ENCODE data around the gene SNPH.

SNPH gene

DNA sequence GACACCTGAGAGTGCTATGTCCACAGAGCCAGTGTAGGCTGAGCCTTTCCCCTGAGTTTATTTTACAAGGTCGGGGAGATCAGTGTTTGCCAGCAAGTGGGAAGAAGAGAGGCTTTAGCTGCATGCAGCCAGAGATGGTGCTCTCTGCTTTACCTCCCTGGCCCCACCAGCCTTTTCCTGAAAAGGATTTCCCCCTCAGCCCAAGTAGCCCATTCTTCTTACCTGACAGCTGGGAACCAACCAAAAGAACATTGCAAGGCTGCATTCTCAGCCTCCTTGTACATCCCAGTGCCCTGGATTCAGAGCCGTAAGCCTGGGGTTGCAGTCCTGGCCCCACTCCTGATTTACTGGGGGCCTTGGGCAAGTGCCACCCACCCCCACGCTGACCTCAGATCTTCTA, 16.9 kb downstream of the SNPH start:
- H3K27ac ChIP-seq: no peak overlapping the region
- TF ChIP-seq, protein P1, sequence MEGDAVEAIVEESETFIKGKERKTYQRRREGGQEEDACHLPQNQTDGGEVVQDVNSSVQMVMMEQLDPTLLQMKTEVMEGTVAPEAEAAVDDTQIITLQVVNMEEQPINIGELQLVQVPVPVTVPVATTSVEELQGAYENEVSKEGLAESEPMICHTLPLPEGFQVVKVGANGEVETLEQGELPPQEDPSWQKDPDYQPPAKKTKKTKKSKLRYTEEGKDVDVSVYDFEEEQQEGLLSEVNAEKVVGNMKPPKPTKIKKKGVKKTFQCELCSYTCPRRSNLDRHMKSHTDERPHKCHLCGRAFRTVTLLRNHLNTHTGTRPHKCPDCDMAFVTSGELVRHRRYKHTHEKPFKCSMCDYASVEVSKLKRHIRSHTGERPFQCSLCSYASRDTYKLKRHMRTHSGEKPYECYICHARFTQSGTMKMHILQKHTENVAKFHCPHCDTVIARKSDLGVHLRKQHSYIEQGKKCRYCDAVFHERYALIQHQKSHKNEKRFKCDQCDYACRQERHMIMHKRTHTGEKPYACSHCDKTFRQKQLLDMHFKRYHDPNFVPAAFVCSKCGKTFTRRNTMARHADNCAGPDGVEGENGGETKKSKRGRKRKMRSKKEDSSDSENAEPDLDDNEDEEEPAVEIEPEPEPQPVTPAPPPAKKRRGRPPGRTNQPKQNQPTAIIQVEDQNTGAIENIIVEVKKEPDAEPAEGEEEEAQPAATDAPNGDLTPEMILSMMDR (IDR thresholded peaks at IDR 0.05): no peak
- TF ChIP-seq ZFX (IDR thresholded peaks at IDR 0.05; ENCODE audit: borderline replicate concordance): no peak

DNA sequence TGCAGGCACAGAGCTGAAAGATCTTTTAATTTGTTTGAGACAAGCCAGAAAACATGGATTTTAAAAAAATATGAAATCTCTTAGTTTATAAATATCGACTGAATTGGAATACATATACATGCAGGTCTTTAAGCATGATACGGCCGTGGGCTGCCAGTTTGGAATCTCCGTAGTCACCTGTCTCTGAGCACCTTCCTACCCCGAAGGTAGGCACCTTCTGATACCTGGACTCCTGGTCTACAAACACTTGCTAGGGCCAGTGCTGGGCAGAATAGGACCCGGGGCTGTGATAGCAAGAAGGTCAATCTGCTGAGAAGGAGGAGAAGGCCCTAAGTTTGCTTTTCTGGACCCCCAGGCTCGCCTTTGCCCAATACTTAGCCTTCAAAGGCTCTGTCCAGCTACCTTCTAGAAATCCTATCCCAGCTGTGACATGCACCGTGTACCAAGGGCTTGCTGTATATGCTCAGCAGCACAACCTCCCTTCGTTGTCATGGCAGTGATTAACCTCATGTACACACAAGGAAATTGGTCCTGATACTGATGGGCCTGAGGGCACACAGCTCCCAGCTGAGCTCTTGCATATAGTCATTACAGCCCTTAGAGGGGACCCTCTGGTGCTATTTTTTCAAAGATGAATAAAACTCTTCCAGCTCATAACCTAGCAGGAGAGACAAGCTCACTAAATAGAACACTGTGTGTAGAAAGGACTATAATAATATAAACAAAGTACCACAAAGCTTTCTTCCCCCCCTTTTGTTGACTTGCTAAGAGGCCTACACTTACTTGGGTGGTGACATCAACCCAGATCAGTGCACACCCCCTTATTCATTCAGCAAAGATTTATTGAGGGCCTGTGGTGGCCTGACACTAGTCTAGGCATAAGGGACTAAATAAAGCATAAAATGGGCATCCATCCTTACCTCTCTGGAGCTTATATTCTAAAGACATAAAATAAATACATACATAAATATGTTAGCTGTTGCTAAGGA, 17.7 kb downstream of the SNPH start:
- no peak for TF ChIP-seq ZFX (IDR thresholded peaks at IDR 0.05; ENCODE audit: borderline replicate concordance)
- TF ChIP-seq, protein P1 (IDR thresholded peaks at IDR 0.05): no peak
- no peak overlapping the region for H3K27ac ChIP-seq

DNA sequence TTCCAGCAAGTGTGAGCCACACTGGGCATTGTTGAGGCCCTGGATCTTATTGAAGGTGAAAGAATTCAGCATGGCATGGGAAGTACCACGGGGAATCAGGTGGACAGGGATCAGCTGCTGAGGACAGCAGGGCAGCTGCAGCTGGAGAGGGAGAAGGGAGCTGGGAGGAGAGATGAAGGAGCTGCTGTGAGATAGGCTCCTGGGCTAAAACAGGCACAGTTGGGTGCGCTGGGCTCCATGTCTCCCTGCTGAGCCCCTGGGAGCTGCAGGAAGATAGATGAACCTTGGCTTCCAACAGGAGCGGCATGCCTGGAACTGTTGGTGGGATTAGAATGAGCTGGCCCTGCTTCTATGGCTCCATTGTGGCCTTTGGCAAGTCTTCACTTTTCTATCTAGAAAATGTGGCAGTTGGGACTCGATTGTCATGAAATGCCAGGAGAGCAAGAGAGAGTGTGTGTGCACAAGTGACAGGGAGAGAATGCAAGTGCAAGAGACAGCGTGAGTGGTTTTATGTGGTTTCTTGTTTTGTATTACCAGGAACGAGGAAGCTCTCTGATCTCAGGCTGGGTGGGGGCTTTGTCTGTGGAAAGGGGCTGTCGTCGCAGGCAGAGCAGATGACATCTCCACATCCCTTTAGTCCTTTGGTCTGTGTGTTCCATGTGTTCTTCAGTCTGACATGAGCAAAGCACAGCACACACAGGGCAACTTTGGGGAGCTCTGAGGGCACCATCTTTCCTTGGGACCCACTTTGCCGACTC, 20.4 kb downstream of the SNPH start:
- no peak overlapping the region for H3K27ac ChIP-seq
- TF ChIP-seq, protein P1 (IDR thresholded peaks at IDR 0.05): no peak
- no peak for TF ChIP-seq ZFX (IDR thresholded peaks at IDR 0.05; ENCODE audit: borderline replicate concordance)

DNA sequence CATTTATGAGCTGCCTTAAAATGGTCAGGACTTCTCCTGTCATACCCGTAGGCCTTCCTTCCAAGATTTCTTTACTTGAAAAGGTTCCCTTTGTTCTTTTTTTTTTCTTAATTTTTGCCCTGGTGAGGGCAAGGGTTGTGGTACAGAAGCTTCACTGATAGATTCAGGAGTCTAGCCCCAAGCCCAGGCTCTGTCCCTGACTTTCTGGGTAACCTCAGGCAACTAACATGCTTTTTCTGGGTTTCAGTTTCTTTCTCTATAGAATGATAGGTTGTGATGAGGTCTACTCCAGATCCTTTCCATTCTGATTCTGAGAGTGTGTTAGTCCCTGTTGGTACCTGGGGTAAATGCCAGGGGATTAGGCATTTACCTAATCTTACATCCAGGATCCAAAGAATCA, 21.2 kb downstream of the SNPH start:
- TF ChIP-seq ZFX (IDR thresholded peaks at IDR 0.05; ENCODE audit: borderline replicate concordance): no peak
- TF ChIP-seq, protein P1 (IDR thresholded peaks at IDR 0.05): no peak
- no peak overlapping the region for H3K27ac ChIP-seq

DNA sequence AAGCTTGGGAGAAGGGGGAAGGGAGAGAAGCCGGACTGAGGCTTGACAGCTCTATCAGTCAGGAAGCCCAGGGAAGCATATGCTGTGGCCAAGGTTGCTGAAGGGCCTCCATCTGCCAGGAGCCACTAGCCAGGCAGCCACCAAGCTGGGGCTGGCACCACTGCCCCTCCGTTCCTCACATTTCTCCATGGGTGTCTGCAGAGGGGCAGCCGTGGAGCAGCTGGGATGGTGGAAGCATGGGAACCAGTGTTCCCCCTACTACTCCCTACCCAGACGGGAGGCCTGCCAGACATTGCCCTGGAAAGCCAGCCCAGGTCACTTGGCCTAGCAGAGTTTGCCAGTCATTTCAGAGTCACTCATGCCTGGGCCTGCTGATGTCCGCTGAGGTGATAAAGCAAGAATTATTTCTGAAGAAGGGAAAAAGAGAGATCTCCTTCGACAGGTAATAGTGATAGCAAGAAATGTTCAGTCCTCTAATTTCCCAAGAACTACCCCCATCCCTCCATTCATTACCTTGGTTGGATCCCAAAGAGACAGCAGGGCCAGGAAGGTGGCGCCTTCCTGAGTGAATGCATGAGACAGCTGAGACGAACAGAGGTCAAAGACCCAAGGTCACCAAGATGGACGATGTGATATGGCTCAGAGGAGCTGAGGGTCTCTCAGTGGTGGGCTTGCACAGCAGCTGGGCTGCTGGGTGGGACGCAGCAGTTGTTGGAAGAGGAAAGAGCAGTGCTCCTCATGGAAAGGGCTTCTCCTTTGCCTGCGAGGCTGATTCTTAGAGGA, 21.9 kb downstream of the SNPH start:
- TF ChIP-seq, protein P1 (IDR thresholded peaks at IDR 0.05): no peak
- no peak for TF ChIP-seq ZFX (IDR thresholded peaks at IDR 0.05; ENCODE audit: borderline replicate concordance)
- H3K27ac ChIP-seq: no peak overlapping the region

DNA sequence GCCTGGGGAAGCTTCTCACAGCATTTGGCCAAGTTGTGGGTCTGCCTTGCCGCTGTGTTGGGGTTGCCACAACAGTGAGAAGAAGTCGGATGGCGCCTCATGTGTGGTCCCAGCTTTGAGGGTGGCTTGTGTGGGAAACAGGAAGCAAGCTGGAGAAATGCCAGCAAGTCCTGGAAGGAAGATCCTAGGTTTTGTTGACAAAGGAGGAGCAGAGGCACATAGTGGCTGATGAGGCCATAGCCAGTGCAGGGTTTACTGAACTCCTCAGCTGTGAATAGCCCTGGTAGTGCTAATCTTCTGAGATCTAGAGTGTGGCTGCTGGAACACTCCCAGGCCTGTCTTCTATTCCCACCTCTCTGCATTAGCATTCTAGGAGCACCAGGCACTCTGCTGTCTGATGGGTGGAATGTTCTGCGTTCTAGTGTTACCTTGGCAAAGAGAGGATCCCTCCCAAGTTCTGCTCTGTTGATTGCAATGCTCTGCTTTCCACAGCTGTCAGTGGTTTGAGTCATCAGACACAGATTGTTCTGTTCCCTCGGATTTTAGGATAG, 25.2 kb downstream of the SNPH start:
- no peak for TF ChIP-seq ZFX (IDR thresholded peaks at IDR 0.05; ENCODE audit: borderline replicate concordance)
- TF ChIP-seq, protein P1 (IDR thresholded peaks at IDR 0.05): no peak
- no peak overlapping the region for H3K27ac ChIP-seq
